Muscle layer of colon (tissue), 2 donors: ENCODE data around the gene ASPRV1.
"Not testable (repeated sequence)": the region's sequence is repeated elsewhere in the genome, so short reads cannot be mapped to it uniquely, and the experiment has no call there.

Source experiments
- H3K27ac ChIP-seq: one replicate; pipeline ENCODE4 v1.7.0; 2013; ENCODE audit warnings: low read depth, mild to moderate bottlenecking, low read length, moderate library complexity
- H3K27me3 ChIP-seq, 2 donors: one replicate each; pipeline ENCODE4 v1.7.0; 2013; ENCODE audit warnings: low read length in 2 of 2, mild to moderate bottlenecking in 2 of 2; ENCODE audit not compliant: insufficient read depth in 2 of 2, control insufficient read depth in 1 of 2
- H3K36me3 ChIP-seq: one replicate; pipeline ENCODE4 v1.7.0; 2013; ENCODE audit warnings: mild to moderate bottlenecking, low read length; ENCODE audit not compliant: insufficient read depth
- H3K4me1 ChIP-seq: one replicate; pipeline ENCODE4 v1.7.0; 2013; ENCODE audit warnings: mild to moderate bottlenecking, low read length; ENCODE audit not compliant: insufficient read depth
- H3K4me3 ChIP-seq, 2 donors: one replicate each; pipeline ENCODE4 v1.7.0; 2013; ENCODE audit warnings: low read length in 2 of 2, low read depth in 1 of 2, mild to moderate bottlenecking in 1 of 2, moderate library complexity in 1 of 2
- H3K9ac ChIP-seq: one replicate; pipeline ENCODE4 v1.7.0; 2013; ENCODE audit warnings: low read length
- H3K9me3 ChIP-seq: one replicate; pipeline ENCODE4 v1.7.0; 2013; ENCODE audit warnings: mild to moderate bottlenecking, low read length
- donor health status: abdominal sarcoma.
- donor health status: Adenocarcinoma of cecum.

The ASPRV1 gene

DNA sequence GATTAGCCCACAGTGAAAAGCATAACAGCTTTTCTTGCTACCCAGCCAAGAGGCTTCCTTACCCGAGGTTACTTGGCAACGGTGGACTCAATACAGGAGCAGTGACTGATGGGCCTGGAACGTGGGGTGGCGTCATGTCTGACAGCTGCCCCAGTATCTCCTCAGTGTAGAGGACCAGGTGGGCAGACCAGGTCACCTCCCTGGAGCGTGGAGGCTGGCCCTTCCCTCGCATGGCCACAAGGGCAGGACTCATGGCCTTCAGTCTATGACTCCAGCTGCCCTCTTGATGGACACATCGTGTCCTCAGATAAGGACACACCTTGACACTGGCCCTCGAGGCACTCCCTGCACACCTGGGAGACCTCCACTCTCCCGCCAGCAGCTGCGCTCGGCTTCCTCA, 6.4 kb downstream of the ASPRV1 start:
- no peaks in the 10 kb centered on the region for H3K4me1 ChIP-seq
- no peak overlapping the region for H3K4me3 ChIP-seq
- H3K9me3 ChIP-seq, result no peaks in the 10 kb centered on the region
- no peak overlapping the region for H3K27ac ChIP-seq
- H3K27me3 ChIP-seq, result no peaks in the 10 kb centered on the region
- no peaks in the 10 kb centered on the region for H3K36me3 ChIP-seq
- no peak overlapping the region for H3K9ac ChIP-seq

DNA sequence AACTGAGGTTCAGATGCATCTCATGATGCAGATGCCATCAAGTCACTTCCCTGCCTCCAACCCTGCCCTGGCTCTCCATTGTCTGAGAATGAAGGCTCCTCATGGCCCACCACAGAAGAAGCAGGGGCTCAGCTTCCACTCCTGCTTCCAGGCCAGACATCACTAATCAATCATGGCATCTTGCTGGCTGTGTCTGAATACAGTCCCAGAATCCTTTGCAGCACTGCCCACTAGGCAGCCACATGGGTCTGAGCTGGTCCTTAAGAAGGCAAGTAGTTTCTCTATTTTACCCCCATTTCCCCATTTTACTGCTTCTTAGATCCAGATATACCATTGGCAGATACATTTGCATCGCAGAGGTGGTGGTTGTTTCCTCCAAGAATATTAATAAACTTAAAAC, 7.3 kb downstream of the ASPRV1 start:
- no peak overlapping the region for H3K27ac ChIP-seq
- no peaks in the 10 kb centered on the region for H3K36me3 ChIP-seq
- H3K4me3 ChIP-seq, result no peak overlapping the region
- H3K27me3 ChIP-seq, result peaks cover 0 to under 1% of the 10 kb centered on the region in 2 donors
- H3K9ac ChIP-seq, result no peak overlapping the region
- H3K9me3 ChIP-seq, result no peaks in the 10 kb centered on the region
- H3K4me1 ChIP-seq, result no peaks in the 10 kb centered on the region

DNA sequence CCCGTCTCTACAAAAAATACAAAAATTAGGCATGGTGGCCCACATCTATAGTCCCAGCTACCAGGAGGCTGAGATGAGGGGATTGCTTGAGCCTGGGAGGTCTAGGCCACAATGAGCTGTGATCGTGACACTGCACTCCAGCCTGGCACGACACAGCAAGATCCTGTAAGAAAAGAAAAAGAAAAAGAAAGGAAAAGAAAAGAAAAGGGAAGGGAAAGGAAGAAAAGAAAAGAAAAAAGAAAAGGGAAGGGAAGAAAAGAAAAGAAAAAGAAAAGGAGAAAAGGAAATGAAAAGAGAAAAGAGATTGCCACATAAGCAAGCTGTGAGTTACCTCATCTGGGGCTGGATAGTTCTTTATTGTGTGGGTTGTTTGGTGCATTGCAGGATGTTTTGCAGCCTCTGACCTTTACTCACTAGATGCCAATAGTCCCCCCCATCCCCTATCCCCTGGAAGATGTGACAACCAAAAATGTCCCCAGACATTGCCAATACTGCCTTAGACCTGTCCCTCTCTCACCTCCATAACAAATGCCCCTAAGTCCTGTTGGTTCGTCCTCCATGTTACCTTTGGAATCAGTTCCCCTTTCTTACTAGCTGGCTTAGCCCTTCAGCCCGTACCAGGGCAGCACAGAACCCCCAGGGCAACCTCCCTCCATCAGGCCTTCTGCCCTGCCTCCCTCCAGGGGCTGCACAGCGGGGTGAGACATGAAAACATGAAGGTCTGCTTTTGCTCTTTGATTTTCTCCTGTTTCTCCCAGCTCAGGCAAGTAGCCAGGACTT, 8.9 kb downstream of the ASPRV1 start:
- peaks cover 0 to 8% of the 10 kb centered on the region in 2 donors for H3K27me3 ChIP-seq
- H3K27ac ChIP-seq, result no peak overlapping the region
- H3K9me3 ChIP-seq, result no peaks in the 10 kb centered on the region
- H3K4me3 ChIP-seq, result no peak overlapping the region
- H3K9ac ChIP-seq, result no peak overlapping the region
- H3K36me3 ChIP-seq, result no peaks in the 10 kb centered on the region
- no peaks in the 10 kb centered on the region for H3K4me1 ChIP-seq

DNA sequence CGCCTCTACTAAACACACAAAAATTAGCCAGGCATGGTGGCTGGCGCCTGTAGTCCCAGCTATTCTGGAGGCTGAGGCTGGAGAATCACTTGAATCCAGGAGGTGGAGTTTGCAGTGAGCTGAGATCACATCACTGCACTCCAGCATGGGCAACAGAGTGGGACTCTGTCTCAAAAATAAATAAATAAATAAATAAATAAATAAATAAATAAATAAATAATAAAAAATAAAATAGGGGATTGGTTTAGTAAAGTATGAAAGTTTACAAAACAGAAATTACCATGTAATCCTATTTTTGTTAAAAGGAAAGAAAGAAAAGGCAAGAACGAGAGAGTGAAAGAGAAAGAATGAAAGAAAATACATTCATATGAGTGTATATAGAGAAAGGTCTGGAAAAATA, 10.8 kb downstream of the ASPRV1 start:
- H3K4me1 ChIP-seq, result not testable (repeated sequence)

DNA sequence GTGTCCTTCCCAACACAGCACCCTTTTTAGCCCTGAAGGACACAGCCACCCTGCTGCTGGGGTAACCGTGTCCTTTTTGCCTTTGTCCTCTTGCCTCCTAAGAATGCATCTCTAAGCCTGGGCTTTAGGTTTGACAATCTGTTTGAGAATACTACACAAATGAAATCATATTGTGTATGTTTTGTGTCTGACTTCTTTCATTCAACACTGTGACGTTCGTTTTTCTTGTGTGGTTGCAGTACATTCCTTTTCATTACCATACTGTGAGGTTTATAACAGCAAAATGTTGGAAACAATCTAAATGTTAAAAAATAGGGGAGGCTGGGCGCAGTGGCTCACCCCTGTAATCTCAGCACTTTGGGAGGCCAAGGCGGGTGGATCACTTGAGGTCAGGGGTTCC, 11.2 kb downstream of the ASPRV1 start:
- H3K4me3 ChIP-seq, result no peak overlapping the region
- H3K27me3 ChIP-seq, result peaks cover 0 to 8% of the 10 kb centered on the region in 2 donors
- H3K36me3 ChIP-seq, result no peaks in the 10 kb centered on the region
- no peaks in the 10 kb centered on the region for H3K9me3 ChIP-seq
- H3K27ac ChIP-seq, result no peak overlapping the region
- H3K9ac ChIP-seq, result no peak overlapping the region
- H3K4me1 ChIP-seq, result no peaks in the 10 kb centered on the region

More for the DNA sequence above, 10.8 kb downstream of the ASPRV1 start:
- not testable (repeated sequence) for H3K9me3 ChIP-seq, H3K27me3 ChIP-seq, H3K36me3 ChIP-seq, H3K27ac ChIP-seq, H3K4me3 ChIP-seq, H3K9ac ChIP-seq

DNA sequence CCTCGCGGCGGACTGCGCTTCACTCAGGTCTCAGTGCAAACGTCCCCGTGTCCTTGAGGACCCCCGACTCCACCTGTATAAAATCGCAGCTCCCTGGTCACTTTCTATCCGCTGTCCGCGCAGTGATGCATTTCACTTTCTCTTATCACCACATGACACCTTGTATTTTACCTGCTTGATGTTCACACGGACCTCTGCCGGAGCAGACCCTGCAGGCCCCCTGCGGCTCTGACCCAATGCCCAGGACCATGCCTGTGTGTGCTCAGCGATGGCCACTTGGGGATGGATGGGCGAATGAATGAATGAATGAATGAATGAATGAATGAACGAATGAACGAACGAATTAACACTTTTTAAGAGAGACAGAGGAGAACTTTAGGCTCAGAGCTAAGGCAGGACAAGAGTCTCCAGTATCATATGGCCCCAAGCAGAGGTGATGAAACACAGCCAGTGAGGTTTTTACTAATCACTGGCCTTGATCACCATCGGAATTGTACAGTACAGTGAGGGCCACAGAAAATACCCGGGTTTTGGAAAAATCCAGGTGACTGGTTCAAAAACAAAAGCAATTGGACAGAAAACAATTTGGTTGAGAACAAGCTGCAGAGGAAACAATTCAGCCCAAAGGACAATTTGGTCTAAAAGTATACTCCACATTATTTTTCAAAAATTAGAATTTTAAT, 12.3 kb downstream of the ASPRV1 start:
- Histone ChIP-seq H3K9me3 (no peaks in the 10 kb centered on the region), H3K4me3 (no peak overlapping the region), H3K27me3 (peaks cover 0 to 8% of the 10 kb centered on the region in 2 donors), H3K36me3 (peaks cover 2% of the 10 kb centered on the region), H3K27ac (no peak overlapping the region), H3K9ac (no peak overlapping the region), H3K4me1 (no peaks in the 10 kb centered on the region)

DNA sequence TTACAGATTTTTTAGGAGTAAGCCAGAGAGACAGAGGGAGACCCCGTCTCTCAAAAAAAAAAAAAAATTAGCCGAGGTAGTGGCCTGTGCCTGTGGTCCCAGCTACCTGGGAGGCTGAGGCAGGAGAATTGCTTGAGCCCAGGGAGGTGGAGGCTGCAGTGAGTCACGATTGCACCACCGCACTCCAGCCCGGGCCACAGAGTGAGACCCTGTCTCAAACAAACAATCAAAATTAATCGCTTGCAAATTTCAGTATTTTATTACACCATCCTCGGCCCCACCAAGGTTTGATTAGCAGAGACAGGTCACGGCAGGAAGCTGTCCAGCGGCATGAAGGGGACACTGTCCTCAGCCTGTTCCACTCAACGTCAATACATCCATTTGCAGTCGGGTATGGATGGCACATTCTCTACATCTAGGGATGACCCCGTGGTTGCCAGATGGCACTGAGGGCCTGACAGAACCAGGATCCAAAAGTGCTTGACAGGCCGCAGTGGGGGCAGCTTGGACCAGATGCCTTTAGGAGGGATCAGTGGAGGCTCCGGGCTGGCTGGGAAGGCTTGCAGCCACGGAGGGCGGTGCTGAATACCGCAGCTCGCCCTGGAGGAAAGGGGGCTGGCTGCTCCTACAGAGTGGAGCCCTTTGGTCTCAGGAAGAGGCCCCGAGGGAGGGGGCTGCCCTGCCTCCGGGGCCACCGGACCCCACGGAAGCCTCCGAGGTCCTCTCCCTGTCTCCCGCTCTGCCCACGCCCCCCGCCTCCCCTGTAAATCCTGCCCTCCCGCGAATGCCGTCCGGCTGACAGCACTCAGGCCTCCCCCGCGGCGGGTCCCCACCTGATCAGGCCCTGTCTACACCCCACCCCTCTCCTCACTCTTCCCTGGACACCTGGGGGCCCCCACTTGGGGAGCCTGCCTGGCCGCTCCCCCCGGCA, 13.1 kb downstream of the ASPRV1 start:
- Histone ChIP-seq H3K36me3 (peaks cover 10% of the 10 kb centered on the region), H3K27me3 (peaks cover 0 to 8% of the 10 kb centered on the region in 2 donors), H3K4me3 (no peak overlapping the region), H3K27ac (no peak overlapping the region), H3K9ac (no peak overlapping the region), H3K4me1 (no peaks in the 10 kb centered on the region), H3K9me3 (no peaks in the 10 kb centered on the region)

DNA sequence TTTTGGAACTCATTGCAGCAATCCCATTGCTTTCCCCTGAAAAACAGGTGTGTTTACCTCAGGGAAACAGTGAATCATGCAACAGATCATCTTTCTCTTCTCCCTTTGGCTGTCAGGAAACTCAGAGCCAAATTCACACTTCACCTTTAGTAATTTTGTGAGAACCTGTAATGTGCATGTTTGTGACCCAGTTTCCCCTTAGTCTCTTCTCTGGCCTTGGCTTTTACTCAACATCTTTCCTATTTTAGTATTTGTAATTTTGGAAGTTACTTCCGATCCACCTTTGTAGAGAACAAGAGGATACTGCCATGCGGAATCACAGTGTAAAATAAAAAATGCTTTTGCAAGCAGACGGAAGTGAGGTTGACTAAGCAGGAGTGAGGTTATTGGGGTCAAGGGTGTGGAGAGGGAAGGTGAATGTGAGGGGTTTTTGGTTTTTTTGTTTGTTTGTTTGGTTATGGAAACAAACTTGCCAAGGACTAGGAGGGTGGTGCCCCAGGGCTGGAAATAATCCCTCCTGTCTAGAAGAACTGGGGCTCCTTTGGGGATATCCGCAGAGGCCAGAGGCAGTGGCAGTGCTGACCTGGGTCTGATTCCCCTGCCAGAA, 14.0 kb downstream of the ASPRV1 start:
- H3K9me3 ChIP-seq, result no peaks in the 10 kb centered on the region
- H3K27ac ChIP-seq, result no peak overlapping the region
- no peak overlapping the region for H3K4me3 ChIP-seq
- H3K36me3 ChIP-seq, result peaks cover 17% of the 10 kb centered on the region
- no peaks in the 10 kb centered on the region for H3K4me1 ChIP-seq
- no peak overlapping the region for H3K9ac ChIP-seq
- peaks cover 0 to 8% of the 10 kb centered on the region in 2 donors for H3K27me3 ChIP-seq

DNA sequence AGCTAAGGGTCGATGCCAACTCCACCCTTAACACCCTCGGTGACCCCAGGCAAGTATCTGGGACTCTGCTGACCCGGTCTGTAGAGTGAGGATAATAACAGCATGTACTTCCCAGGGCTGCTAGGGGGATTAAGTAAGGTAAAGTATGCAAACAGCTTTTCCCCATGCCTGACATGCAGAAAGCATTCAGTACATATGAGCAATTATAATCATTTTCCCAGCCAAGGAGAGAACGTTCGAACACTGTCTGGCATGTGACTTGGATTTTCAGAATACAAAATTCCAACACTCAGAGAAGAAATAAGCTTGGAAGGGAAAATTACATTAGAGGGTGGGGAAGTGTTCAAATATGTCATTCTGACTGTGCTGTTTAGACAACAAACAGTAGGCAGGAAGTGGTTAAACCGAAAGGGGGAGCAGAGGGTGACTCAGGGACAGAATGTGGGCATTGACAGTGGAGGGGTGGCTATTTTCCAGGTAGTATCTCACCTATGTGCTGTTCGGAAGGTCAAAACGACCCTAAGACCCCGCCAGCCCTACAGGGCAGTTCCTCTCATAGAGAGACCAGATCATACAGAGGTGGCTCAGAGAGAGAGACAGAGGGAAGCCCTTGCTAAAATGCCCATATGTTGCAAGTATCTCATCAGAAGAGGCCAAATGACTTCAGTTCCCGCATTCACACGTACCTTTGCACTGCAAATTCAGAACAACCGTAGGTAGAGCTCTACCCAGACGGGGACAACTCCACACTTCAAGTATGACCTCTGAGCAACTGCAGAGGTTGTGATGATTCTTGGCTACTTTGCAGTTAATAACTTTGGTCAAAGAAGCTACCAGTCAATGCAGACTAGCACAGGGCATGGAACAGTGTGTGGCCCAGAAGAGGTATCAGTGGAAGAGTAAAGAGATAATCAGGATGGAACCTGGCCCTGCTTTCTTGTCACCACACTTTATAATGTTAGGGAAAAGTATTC, 14.8 kb downstream of the ASPRV1 start:
- no peak overlapping the region for H3K4me3 ChIP-seq

DNA sequence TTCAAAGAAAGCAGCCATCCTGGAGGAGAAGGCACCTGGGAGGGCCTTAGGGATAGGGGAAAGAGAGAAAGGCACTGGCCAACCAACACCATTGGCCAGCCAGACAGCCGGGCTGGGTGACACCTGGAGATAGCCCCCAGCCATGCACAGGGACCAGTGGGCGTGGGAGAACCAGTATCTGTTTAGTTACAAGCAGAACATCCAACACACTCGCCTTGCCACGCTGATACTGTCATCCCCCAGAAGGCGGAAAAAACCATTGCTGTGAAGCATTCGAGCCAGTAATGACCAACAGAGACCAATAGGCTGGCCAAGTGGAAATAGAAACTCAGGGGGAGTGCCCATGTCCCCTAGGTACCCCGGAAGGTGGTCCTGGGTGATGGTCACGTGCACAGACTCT, 15.5 kb downstream of the ASPRV1 start:
- Histone ChIP-seq H3K9me3 (no peaks in the 10 kb centered on the region), H3K27ac (no peak overlapping the region)

More for the DNA sequence above, 14.8 kb downstream of the ASPRV1 start:
- peaks cover 0 to 8% of the 10 kb centered on the region in 2 donors for H3K27me3 ChIP-seq
- H3K4me1 ChIP-seq, result no peaks in the 10 kb centered on the region
- H3K27ac ChIP-seq, result no peak overlapping the region
- peaks cover 24% of the 10 kb centered on the region for H3K36me3 ChIP-seq
- no peaks in the 10 kb centered on the region for H3K9me3 ChIP-seq
- no peak overlapping the region for H3K9ac ChIP-seq

More for the DNA sequence above, 15.5 kb downstream of the ASPRV1 start:
- H3K4me3 ChIP-seq, result no peak overlapping the region
- H3K4me1 ChIP-seq, result no peaks in the 10 kb centered on the region
- H3K36me3 ChIP-seq, result peaks cover 30% of the 10 kb centered on the region
- H3K27me3 ChIP-seq, result peaks cover 0 to 8% of the 10 kb centered on the region in 2 donors
- no peak overlapping the region for H3K9ac ChIP-seq
